ENCODE results near the gene HDAC4.
"Not testable (repeated sequence)": the region's sequence is repeated elsewhere in the genome, so short reads cannot be mapped to it uniquely, and the experiment has no call there.

Gene HDAC4

DNA sequence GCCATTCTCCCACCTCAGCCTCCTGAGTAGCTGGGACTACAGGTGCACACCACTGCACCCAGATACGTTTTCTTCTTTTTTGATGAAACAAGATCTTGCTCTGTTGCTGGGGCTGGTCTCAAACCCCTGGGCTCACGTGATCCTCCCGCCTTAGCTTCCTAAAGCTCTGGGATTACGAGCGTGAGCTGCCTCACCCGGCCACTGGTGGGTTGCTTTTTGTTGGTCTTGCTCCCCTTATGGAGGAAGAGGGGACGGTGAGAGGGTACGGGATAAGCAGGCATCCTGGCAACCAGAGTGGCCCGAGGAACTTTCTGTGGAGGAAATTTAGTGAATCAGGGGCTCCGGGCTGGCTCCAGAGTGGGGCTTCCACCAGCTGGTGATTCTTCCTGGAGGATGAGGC, 222.3 kb downstream of the HDAC4 start:
- no peak for DNase-seq

DNA sequence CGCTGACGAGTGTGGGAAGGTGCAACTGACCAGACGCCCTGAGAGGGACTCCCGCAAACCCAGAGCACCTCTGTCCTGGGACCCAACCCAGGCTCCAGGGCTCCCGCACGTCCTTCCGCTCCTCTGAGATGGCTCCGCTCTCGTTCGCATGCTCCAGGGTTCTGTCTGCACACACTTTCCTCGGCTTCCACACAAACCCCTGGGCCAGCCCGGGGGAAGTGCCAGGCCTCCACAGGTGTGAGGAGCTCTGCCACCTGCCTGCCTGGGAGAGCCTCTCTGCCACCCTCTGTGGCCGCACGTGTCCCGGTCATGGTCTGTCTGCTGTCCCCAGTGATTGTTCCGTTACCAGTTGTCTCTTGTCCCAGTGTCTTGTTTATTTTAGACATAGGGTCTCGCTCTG, 222.9 kb downstream of the HDAC4 start:
- no peak for DNase-seq

DNA sequence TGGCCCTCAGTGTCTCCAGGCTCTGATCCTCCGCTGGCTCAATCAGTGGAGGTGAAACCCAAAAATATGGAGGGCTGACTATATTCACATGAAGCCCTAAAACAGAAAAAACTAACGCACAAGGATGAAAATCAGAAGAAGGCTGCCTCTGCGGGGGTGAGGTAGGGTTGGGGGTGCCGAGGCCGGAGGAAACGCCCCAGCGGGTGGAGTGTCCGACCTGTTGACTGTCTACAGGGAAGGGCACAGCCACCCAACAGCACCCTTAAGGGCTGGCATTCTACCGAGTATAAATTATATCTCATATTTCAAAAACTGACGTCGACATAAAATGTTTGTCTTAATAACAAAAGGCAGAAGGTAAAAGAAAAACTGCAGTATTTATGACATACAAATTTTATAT, 223.5 kb downstream of the HDAC4 start:
- DNase-seq = no peak

DNA sequence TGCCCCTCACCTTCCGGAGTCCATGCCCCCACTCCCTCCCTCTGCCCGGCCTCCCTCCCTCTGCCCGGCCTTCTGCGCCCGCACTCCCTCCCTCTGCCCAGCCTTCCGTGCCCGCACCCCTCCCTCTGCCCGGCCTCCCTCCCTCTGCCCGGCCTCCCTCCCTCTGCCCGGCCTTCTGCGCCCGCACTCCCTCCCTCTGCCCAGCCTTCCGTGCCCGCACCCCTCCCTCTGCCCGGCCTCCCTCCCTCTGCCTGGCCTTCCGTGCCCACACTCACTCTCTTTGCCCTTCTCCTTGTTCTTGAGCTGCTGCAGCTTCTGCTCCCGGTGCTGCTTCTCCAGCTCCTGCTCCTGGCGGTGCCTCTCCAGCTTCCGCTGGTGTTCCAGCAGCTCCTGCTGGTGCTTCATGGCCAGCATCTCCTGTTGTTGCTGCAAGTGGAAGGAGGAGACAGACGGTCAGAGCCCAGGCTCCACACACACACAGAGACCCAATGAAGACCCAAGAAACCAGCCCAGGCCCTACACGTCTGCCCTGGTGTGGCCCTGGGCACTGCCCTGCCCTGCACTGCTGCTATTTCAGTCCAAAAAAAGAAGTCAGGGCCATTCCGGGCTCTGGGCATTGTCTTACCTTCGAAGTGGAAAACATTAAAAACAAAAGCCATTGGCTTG, 224.5 kb downstream of the HDAC4 start:
- DNase-seq = not testable (repeated sequence)

DNA sequence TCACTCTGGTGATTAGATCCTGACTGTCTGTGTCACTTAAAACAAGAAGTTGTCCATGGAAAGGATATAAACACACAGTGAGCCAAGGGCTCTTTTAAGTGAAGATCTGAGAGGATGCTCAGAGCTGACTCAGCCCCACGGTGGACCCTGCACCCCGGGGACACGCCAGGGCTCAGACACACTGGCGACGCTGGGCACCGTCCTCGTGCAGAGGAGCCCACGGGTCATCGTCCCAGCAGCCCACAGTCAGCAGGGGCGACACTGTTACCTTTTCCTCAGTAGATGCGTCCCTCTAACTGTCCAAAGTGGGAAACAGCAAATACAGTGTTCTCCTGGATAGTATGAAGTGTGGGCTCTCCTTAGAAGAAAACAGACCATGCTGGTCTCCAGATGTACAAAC, 225.6 kb downstream of the HDAC4 start:
- DNase-seq = no peak

- no peak for DNase-seq
Observed at GRCh38 chr2:239173301-239173700, 227.5 kb downstream of the HDAC4 start.

DNA sequence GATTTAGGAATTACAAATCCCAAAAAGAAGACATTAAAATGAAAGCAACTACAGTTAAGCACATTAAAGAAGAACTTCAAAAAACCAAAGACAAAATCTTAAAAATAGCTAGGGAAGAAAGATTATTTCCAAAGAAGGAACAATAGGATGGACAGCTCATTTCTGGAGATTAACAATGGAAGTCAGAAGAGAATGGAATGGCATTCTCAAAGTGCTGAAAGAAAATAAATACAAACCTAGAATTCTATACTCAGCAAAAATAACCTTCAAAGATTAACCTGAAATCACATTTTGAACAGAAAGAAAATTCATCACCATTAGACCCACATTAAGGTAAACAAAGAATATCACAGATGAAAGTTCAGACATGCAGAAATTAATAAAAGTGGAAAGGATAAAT, 229.2 kb downstream of the HDAC4 start:
- DNase-seq = no peak

DNA sequence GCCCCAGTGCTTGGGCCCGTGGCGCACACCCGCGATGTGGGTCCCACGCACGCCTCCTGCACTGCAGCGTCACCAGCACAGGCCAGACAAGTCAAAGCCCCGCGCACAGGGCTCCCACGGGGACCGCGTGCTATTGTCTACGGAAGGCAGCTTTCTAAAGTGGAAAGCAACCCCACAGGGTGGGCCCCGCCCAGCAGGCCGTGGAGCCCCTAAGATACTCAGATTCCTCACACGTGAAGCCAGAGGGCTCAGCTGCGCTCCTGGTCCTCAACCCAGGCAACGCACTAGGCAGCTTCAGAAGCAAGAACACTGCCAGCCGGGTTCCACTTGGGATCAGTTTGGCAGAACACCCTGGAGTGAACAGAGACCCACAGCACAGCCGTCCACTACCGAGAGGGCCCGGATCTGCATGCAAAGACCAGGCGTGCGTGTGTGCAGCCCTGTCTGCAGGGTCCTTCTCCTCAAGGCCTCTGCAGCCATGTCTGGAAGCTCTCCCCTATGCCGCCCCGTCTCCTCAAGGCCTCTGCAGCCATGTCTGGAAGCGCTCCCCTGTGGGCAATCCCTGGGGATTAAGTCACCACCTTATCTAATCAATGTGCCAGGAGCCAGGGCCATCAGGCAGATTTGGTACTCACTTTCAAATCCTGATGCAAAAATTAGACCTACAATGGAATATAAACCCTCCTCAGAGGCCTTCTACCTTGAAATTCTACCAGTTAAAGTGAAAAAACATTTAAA, 231.3 kb downstream of the HDAC4 start:
- DNase-seq = no peak

DNA sequence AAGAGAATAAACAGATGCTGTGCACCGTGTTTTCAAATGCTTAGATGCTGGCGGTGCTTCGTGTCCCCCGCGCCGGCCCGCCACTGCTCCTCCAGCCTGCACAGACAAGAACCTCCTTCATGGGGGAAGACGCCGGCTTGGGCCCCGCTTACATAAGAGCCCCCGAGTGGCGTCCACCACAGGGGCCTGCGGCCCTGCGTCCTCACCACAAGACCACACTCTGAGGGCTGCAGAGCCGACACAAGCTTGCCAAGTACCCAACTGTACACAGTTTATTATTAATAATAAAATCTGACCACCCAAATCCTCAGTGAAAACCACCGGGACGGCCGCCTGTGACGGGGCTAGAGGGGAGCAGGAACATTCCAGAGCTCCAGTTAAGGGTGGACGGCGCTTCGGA, 232.2 kb downstream of the HDAC4 start:
- no peak for DNase-seq

GRCh38 chr2:239167766-239168444, 232.9 kb downstream of the HDAC4 start:
- no peak for DNase-seq

GRCh38 chr2:239167011-239167673, 233.7 kb downstream of the HDAC4 start:
- no peak for DNase-seq

DNA sequence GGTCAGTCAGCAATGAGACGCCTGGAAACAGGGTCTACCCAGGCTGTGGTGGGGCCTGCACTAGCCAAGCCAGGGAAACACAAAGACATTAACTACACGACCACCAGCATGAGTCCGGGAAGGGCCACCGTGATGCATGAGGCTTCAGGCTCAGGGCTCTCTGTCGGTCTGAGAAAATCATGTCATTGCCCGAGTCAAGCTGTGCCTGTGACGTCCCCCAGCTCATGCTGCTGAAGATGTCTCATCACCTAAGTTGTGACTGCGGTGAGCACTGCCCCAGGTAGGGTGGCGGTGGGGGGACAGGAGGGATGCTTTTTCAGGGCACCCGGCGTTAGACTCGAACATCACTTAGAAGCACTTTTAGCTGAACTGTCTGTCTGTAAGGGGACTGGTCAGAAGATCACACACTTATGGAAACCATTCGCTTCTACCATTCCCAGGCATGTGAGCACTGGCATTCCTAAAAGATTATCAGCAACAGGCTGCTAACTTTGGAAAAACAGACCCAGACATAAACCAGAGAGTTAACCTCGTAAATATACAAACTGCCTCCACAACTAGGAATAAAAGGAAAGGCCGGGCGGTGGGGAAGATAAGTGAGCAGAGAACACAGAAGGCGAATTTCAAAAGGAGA, 234.5 kb downstream of the HDAC4 start:
- DNase-seq = no peak

- DNase-seq = no peak
Observed at GRCh38 chr2:239165206-239165831, 235.5 kb downstream of the HDAC4 start.

DNA sequence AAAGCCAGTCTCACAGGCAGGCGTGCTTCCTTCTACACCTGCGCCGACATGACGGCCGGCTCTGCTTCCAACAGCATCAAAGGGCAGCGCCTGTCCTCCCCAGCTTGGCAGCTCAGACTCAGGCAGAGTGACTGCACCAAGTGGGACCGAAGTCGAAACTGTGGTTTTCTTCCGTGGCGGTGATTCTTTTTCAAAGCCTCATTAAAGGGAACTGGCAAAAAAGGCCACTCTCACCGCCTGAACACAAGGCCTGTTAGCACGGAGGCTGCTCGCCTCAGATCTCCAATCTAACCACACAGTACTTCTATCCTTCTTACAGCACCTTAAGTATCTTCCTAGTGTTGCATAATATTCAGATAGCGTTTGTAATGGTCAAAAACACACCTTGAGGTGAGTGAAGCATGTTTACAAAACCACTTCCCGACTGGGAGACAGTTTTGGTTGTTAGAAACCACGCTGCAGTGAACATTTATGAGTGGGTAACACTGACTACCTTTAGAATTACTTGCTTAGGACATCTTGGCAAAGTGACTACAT, 236.4 kb downstream of the HDAC4 start:
- no peak for DNase-seq

GRCh38 chr2:239163688-239164334, 237.0 kb downstream of the HDAC4 start:
- DNase-seq = no peak

GRCh38 chr2:239162976-239163687, 237.7 kb downstream of the HDAC4 start:
- DNase-seq = no peak

- DNase-seq = no peak
Observed at GRCh38 chr2:239162141-239162821, 238.5 kb downstream of the HDAC4 start.

DNA sequence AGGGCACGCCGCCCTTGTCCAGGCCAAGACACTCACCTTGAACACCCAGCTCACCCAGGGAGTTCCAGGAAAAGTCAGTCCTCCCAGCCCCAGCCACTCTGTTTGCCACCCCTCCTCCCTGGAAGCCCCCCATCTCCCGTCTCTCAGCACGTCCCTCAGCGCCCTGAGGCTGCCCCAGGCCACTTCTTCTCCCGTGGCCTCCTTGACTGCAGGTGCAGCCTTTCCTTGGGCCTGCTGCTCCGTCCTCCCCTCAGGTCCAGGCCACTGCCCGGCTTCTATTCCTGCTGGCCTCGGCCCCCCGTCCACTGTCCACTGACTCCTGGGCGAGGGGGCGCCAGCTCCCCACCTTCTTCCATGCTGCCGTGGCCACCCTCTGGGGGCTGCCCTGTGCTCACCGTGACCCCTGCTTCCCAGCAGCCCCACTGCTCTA, 239.1 kb downstream of the HDAC4 start:
- DNase-seq = no peak

GRCh38 chr2:239160226-239161143, 240.3 kb downstream of the HDAC4 start:
- DNase-seq = no peak

Measured in RPMI8226 (cell line).